Renal cortex interstitium (tissue), 11 donors: ENCODE results near the gene ERCC6L2. TPM values are rescaled to one million over a fixed set of nuclear protein-coding genes. Genes with fewer than 3 reads are reported as not detected.

Experiments used
- DNase-seq, 11 donors: peaks; one replicate each; pipeline ENCODE4 v3.0.0-alpha.2; 2013; ENCODE audit warnings: low read depth in 9 of 11, low spot score in 4 of 11; ENCODE audit errors: extremely low read depth in 1 of 11
- polyA plus RNA-seq, 3 donors: library from polyadenylated mRNA; unstranded; fragments of 120-200 nt; gene quantifications; one replicate each; pipeline ENCODE4 v1.2.1, GENCODE V29; 2013; ENCODE audit not compliant: insufficient read length in 3 of 3

The ERCC6L2 gene
- polyA plus RNA-seq, 3 donors, result 44.5 to 51.4 (median 46.4) TPM

- DNase-seq, result no peak
Measured at GRCh38 chr9:95901506-95901905, 26.0 kb downstream of the ERCC6L2 start.

DNA sequence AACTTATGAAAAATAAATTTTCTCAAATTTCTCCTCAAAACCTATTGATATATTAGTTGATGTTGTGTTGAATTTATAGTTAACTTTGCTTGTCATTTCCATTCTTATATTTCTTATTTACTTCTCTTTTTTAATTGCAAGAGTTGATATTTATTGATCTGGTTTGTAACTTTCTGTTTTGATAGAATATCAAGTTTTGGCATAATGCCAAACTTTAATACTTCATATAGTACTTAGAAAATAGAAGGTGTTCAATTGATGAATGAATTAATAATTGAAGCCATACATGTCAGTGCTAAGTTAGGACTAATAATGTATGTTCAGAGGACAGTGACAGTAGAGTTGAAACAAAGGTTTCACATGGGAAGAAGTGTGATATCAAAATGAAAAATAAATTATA, 27.9 kb downstream of the ERCC6L2 start:
- DNase-seq, result no peak

- DNase-seq, result no peak
Measured at GRCh38 chr9:95907794-95908193, 32.3 kb downstream of the ERCC6L2 start.

GRCh38 chr9:95910023-95910707, 34.7 kb downstream of the ERCC6L2 start:
- no peak for DNase-seq

DNA sequence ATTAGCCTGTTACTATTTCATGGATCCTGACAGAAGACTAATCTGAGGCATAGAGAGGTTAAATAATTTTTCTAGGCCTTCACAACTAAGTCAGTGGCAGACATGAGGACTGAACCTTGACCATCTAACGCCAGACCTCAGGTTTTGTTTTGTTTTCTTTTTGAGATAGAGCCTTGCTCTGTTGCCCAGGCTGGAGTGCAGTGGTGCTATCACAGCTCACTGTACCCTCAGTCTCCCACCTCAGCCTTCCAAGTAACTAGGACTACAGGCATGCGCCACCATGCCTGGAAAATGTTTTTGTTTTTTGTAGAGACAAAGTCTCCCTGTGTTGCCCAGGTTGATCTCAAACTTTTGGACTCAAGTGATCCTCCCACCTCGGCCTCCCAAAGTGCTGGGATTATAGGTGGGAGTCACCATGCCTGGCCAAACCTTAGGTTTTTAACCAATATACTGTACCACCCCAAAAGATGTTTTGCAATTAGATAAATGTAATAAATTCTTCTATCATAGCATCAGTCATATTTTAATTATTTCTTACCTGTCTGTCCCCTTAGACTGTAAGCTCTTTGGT, 35.4 kb downstream of the ERCC6L2 start:
- no peak for DNase-seq

GRCh38 chr9:95912773-95913172, 37.3 kb downstream of the ERCC6L2 start:
- DNase-seq, result no peak

DNA sequence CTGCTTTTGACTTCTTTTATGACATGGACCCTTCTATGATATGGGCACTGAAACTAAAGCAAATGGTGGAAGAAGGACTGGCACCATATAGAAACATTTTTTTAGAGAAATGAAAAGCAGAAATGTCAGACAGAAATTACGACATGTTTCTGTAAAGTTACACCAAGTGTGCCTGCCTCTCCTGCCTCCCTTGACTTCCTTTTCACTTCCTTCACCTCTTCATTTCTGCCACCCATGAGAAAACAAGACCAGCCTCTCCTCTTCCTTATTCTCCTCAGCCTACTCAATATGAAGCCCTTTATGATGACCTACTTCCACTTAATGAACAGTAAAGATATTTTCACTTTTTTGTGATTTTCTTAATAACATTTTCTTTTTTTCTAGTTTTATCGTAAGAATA, 44.5 kb downstream of the ERCC6L2 start:
- no peak for DNase-seq

DNA sequence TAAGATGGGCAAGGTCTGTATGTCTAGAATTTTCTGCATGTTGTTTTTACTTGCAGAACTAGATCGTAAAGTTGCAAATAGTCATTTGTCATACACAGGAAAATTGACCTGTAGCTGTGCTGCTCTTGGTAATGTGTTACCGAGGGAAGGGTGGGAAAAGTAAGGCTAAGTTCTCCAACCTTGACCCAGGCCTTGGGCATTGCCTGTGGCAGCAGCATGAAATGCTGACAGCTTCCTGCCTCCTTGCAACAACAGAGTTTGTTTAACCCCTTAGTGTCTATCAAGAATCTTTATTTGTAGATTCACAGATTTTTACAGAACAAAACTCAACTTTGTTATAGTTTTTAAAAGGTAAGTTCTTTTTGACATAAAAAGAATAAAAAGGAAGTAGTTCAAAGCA, 48.3 kb downstream of the ERCC6L2 start:
- DNase-seq, result peak in 1 of 11 donors; percentile 8

DNA sequence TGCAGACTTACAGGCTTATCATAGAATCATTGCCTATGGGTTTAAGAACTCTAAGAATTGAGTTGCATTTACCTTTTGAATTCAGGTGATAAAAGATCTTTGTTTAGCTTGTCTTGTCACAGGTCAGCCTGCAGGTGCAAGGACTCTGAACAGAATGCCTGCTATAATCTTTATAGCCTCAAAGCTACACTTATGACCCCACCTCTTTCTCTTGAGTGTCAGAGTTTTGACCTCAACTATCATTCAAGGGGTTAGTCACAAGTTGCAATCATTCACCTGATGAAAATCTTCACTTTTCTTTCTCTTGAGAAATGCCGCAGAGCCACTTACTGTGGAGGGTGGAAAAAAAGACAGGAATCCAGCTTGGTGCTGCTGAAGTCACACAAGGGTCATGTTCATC, 49.5 kb downstream of the ERCC6L2 start:
- no peak for DNase-seq

GRCh38 chr9:95927271-95928004, 51.9 kb downstream of the ERCC6L2 start:
- DNase-seq, result no peak

GRCh38 chr9:95930277-95930676, 54.8 kb downstream of the ERCC6L2 start:
- no peak for DNase-seq

- no peak for DNase-seq
Measured at GRCh38 chr9:95935861-95936578, 60.5 kb downstream of the ERCC6L2 start.

DNA sequence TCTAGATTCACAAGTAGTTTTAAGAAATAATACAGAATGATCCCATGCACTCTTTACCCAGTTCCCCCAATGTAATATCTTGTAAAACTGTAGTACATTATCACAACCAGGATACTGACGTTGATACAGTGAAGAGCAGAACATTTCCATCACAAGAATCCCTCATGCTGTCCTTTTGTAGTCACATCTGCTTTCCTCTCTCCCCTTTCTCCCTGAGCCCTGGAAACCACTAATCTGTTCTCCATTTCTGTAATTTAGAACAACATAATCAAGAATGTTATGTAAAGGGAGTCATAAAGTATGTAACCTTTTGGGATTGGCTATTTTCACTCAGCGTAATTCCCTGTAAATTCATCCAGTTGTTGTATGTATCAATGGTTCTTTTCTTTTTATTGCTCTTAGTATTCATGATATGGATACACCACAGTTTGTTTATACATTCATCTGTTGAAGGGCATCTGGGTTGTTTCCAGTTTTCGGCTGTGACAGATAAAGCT, 61.1 kb downstream of the ERCC6L2 start:
- no peak for DNase-seq

DNA sequence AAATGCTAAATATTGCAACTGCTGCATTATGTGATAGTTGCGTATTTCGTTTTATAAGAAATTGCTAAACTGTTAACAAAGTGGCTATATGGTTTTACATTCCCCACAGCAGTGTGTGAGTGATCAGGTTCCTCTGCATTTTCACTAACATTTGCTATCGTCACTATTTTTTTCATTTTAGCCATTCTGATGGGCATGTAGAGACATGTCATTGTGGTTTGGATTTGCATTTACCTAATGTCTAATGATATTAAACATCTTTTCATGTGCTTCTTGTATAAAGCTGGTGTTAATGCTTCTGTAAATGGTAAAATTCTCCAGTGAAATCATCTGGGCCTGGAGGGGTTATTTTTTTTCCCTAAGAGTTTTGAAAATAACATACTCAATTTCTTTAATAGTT, 61.6 kb downstream of the ERCC6L2 start:
- no peak for DNase-seq

DNA sequence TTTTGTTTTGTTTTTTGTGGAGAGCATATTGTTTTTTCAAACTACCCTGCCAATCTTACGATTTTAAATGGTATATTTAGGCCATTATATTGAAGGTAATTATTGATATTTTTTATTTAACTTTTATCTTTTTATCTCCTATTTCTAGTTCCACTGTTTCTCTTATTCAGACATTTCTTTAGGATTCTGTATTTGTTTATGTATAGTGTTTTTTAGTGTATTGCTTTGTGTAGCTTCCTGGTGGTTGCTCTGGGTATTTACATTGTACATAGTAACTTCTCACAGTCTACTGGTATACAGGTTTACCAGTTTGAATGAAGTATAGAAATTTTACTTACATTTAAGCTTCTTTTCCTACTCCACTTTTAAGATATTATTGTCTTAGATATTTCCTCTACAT, 63.2 kb downstream of the ERCC6L2 start:
- DNase-seq, result no peak

- DNase-seq, result no peak
Measured at GRCh38 chr9:95939472-95939871, 64.0 kb downstream of the ERCC6L2 start.

DNA sequence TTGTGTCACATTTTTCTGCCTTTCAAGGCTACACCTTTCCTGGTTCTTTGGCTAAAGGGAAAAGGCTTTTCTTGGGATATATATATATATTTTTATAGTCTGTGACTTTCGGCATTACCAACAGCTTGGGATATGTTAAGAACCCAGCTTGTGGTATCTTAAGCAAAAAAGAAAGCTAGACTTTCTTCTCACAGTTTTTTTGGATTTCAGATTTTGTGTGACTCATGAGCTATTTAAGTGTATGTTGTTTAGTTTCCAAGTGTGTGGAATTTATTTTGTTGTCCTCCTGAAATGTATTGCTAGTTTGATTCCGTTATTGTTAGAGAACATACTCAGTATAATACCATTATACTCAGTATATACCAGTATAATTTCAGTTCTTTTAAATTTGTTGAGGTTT, 64.8 kb downstream of the ERCC6L2 start:
- no peak for DNase-seq

DNA sequence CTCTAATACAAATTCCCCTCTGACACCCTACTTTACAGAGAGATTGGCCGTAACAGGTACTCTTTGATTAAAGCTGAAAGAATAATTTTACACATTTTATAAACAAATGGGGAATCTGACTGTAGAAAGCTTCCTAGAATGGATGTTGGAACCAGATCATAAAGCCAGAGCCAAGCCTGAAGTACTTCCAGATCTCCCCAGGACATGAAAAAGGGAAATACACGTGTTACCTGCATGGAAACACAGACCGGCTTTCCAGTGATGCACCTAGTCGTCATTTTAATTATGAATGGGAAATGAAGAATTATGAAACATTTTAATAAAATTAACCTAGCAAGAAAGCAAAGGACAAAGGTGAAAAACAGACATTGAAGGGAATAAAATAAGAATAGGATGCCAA, 66.5 kb downstream of the ERCC6L2 start:
- DNase-seq, result no peak

- DNase-seq, result no peak
Measured at GRCh38 chr9:95947118-95947517, 71.6 kb downstream of the ERCC6L2 start.

- no peak for DNase-seq
Measured at GRCh38 chr9:95952471-95952870, 77.0 kb downstream of the ERCC6L2 start.
